Suppressor macrophage treated with lipopolysaccharide for 4 hours (primary cell): Measurements from ENCODE around the gene SPCS3.

Experiments
- DNase-seq: peaks from one replicate; pipeline ENCODE4 v3.0.0-alpha.2; 2020

Gene SPCS3

GRCh38 chr4:176350671-176351070, 30.9 kb downstream of the SPCS3 start:
- no peak for DNase-seq

DNA sequence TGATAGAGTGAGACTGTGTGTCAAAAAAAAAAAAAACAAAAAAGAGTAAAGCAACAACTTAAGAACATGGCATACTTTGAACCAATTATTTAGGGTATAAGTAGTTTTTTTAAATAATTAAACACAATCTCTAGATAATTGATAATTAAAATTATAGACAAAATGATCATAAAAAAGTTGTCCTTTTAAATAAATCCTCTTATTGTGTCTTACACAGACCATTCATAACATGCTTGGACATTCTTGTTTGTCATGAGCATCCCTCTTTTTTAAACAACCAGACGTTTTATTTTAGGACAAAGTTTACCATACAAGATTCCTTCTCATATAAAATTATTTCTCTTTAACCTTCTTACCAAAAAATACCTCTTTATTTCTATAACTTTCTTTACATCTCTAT, 35.1 kb downstream of the SPCS3 start:
- DNase-seq = no peak

DNA sequence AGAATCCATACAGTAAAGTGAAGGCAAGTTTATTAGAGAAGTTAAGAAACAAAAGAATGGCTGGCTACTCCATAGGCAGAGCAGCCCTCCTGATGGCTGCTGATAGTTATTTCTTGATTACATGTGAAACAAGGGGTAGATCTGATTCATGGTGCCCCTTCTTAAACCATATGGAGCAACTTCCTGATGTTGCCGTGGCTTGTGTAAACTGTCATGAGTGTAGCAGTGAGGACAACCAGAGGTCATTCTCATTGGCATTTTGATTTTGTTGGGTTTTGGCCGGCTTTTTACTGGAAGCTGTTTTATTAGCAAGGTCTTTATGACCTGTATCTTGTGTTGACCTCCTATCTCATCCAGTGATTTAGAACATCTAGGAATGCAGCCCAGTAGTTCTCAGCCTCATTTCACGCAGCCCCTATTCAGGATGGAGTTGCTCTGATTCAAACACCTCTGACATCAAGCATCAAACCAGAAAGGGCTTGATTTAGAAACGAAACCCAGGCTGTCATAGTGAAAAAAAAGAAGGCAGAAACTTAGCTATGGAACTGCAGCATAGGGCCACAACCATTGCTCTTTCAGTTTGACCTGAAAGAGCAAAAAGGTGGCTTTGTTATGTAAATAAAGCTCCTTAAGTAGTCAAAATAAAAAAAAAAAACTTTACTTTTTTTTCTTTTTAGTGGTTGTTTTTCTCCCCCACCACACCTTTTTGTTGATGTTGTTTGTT, 37.8 kb downstream of the SPCS3 start:
- no peak for DNase-seq

DNA sequence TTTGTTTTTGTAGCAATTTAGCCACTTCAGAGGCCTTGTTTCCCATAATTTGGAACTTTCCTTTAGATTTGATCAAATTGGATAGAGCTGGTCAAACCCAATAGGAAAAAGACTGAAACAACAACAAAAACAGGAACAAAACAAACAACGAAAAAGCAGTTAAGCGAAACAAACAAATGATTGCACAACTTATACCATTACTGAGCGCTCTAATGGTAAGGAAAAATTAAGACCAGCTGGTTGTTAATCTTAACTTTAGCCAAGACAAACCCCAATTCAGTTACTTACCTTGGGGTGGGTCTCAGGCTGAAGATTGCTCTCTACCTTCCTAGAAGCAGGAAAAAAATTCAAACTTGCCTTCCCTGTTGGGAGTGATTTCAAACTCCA, 38.3 kb downstream of the SPCS3 start:
- DNase-seq = no peak

- DNase-seq = no peak
Measured at GRCh38 chr4:176359590-176359989, 39.8 kb downstream of the SPCS3 start.

- no peak for DNase-seq
Measured at GRCh38 chr4:176360446-176360845, 40.7 kb downstream of the SPCS3 start.

DNA sequence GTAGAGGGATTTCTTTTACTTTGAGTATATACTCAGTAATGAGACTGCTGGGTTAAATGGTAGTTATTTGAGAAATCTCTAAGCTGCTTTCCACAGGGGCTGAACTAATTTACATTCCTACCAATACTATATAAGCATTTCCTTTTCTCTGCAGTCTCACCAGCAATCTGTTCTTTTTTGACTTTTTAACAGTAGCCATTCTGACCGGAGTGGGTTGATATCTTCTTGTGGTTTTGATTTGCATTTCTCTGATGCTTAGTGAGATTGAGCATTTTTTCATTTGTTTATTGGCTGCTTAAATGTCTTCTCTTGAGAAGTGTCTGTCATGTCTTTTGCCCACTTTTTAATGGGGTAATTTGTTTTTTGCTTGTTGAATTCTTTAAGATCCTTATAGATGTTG, 43.3 kb downstream of the SPCS3 start:
- DNase-seq = no peak

- DNase-seq = no peak
Measured at GRCh38 chr4:176367771-176368465, 48.2 kb downstream of the SPCS3 start.

GRCh38 chr4:176376032-176376614, 56.4 kb downstream of the SPCS3 start:
- peak; percentile 32 for DNase-seq

DNA sequence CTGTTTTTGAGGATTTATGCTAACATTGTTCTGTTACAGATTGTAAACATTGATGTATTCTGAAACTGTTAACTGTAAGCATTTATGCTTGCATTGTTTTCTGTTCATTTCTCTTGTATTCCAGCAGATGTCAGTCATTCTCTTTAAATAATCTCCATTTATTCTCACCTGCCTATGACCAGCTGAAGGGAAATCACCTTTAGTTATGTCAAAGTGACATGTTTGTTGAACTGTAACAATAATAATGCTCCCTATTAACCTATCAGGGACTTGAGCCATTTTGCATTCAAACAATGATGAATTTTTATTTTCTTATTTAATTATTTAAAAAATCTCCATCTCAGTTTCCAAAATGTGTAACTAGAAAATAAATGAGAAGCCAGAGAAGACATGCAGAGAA, 58.0 kb downstream of the SPCS3 start:
- DNase-seq = no peak

GRCh38 chr4:176380352-176381157, 60.8 kb downstream of the SPCS3 start:
- no peak for DNase-seq
